ENCODE results near the gene CAPN13. TPM values are rescaled to one million over a fixed set of nuclear protein-coding genes. Genes with fewer than 3 reads are reported as not detected.

CAPN13 gene
- total and polyA plus RNA-seq, 10 of the 15 experiments (the other 5 are each of a cell fraction or from before 2014, with no cell fraction given), result 0.03 to 0.10 (median 0.06) TPM; not detected in 7

DNA sequence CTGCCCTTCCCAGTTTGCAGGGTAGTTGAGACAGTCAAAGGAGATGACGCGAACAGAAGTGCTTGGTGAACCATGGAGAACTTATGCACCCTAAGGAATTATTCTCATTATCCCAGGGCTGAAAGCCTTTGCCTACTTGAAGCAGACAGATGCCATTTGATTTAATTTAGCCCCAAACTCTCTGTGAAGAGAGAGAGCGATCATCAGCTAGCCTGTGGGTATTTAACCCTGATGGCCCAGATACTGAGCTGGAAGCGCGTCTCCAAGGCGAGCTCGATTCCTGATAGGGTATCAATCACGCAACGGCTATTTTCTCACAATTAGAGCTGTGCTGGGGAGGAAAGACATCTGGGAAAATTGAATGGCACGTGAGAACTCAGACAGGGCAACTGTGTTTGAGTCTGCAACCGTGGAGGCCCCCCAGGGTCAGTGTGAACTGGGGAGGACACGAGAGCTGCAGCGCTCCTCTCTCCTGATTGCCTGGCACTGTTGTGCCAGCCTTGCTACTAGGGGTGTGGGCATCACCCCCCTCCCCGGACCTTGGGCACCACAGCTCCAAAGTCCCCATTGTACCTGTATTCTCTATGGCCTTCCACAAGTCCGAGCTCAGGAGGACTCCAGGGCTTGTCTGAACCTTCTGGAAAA is 73.2 kb downstream of the CAPN13 start (continued):
- no peak for TF ChIP-seq PAX8 (IDR thresholded peaks at IDR 0.05)
- TF ChIP-seq MEF2A (IDR thresholded peaks at IDR 0.05; ENCODE audit: insufficient read depth, low read depth, low read length), result no peak
- TF ChIP-seq BRCA1 (IDR thresholded peaks at IDR 0.05; ENCODE audit: low read depth, low read length), result no peak
- TF ChIP-seq TCF7 (IDR thresholded peaks at IDR 0.05; ENCODE audit: borderline replicate concordance), result no peak
- TF ChIP-seq ZNF217 (IDR thresholded peaks at IDR 0.05), result no peak
- TF ChIP-seq JUND (IDR thresholded peaks at IDR 0.05; ENCODE audit: low read depth, low read length), result no peak
- TF ChIP-seq RUNX3 (IDR thresholded peaks at IDR 0.05; ENCODE audit: low read length), result no peak
- TF ChIP-seq CBX3 (IDR thresholded peaks at IDR 0.05; ENCODE audit: borderline replicate concordance, low read depth), result no peak
- no peak for TF ChIP-seq GATAD2B (conservative IDR thresholded peaks at IDR 0.05; ENCODE audit: low read depth)

DNA sequence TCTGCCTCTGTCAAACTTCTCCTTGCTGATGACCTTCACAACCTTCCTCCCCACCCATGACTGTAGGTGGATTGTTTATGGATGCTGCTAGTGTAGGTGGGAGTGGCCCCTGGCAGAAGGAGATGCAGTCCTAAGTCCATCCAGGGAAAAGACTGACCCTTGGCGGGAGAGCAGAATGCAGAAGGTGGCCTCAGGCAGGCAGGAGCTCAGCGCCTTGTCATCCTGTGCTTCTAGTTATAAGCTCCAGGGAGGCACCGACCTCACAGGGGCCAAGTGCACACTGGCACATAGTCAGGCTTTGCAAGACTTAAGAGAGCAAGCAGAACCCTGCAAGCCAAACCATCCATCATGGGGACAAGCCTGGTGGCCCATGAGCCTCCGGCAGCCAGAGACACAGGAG is 74.4 kb downstream of the CAPN13 start:
- RAD21 ChIA-PET (ENCODE audit: unreplicated experiment), result no interaction called here
- H4K20me1 ChIP-seq (ENCODE audit: control insufficient read depth, insufficient read depth), result no peaks in the 10 kb centered on the region
- CTCF ChIA-PET, result interaction anchor here (0.6 to 1.6 kb wide), 2 partner anchors 21 to 609 kb away, joined by 3 to 4 read pairs; no protein-coding TSS in a partner anchor
- SMC1A ChIA-PET (ENCODE audit: uncharacterized antibody, unreplicated experiment), result no interaction called here
- ATAC-seq (no peak), DNase-seq (ENCODE audit: low read depth, low spot score) (no peak), FAIRE-seq (no peak)
- no peak overlapping the region for H3K27ac ChIP-seq (ENCODE audit: control insufficient read depth, insufficient read depth)
- no peak overlapping the region for H2AFZ ChIP-seq (ENCODE audit: control insufficient read depth, low read depth, low read length)
- H3K27me3 ChIP-seq (replicated peaks in 1 of 2; ENCODE audit: control insufficient read depth in 2 of 2, insufficient read depth in 2 of 2, low read length in 1 of 2), result peaks cover 0 to 2% of the 10 kb centered on the region in 2 experiments; a peak in 1 of 4 replicates
- intact Hi-C loops (cut with micrococcal nuclease; ENCODE audit: unreplicated experiment) (no loop called here), in situ Hi-C loops (cut with MboI) (no loop called here)
- no peaks in the 10 kb centered on the region for H3K4me1 ChIP-seq (ENCODE audit: control insufficient read depth, insufficient read depth, low read length)
- no TSS peak for BruUV-seq (replicated peaks)
- no peak overlapping the region for H3K4me2 ChIP-seq (ENCODE audit: control insufficient read depth, insufficient read depth)
- H3K9ac ChIP-seq (ENCODE audit: control insufficient read depth, insufficient read depth, low read length), result no peak overlapping the region
- H3K4me3 ChIP-seq, result no peak overlapping the region
- POLR2A ChIA-PET, result interaction anchor here (0.5 kb wide), 1 partner anchor 568 kb away, joined by 3 read pairs; no protein-coding TSS in a partner anchor
- no peaks in the 10 kb centered on the region for H3K79me2 ChIP-seq (ENCODE audit: control insufficient read depth, insufficient read depth, low read length)
- no peaks in the 10 kb centered on the region for H3K36me3 ChIP-seq (ENCODE audit: control insufficient read depth in 2 of 2, insufficient read depth in 2 of 2, low read length in 1 of 2)
- H3K9me3 ChIP-seq (replicated peaks; ENCODE audit: control insufficient read depth, insufficient read depth, low read length), result no peaks in the 10 kb centered on the region
- WGBS (ENCODE audit: insufficient coverage, insufficient replicate concordance, low lambda C conversion rate, missing lambda C conversion rate), result 15% methylated on average over 4 of the region's 4 CpGs
- TF ChIP-seq NR2C2 (IDR thresholded peaks at IDR 0.05; ENCODE audit: borderline replicate concordance, control insufficient read depth, insufficient read length, low read depth) (no peak), RCOR1 (conservative IDR thresholded peaks at IDR 0.05; ENCODE audit: low read depth, low read length) (no peak), EGR1 (IDR thresholded peaks at IDR 0.05; ENCODE audit: borderline replicate concordance in 1 of 2, low read depth in 2 of 2, low read length in 2 of 2) (no peak), FOS (IDR thresholded peaks at IDR 0.05; ENCODE audit: borderline replicate concordance, extremely low read depth, insufficient read length) (no peak), ZSCAN29 (IDR thresholded peaks at IDR 0.05) (no peak), MYB (IDR thresholded peaks at IDR 0.05; ENCODE audit: borderline replicate concordance, low read depth, low read length) (no peak), WRNIP1 (IDR thresholded peaks at IDR 0.05; ENCODE audit: borderline replicate concordance, low read depth, low read length) (no peak), RAD21 (IDR thresholded peaks at IDR 0.05; ENCODE audit: insufficient read depth, low read depth, low read length) (no peak), NR2C1 (IDR thresholded peaks at IDR 0.05) (no peak)
- TF ChIP-seq, protein P1, sequence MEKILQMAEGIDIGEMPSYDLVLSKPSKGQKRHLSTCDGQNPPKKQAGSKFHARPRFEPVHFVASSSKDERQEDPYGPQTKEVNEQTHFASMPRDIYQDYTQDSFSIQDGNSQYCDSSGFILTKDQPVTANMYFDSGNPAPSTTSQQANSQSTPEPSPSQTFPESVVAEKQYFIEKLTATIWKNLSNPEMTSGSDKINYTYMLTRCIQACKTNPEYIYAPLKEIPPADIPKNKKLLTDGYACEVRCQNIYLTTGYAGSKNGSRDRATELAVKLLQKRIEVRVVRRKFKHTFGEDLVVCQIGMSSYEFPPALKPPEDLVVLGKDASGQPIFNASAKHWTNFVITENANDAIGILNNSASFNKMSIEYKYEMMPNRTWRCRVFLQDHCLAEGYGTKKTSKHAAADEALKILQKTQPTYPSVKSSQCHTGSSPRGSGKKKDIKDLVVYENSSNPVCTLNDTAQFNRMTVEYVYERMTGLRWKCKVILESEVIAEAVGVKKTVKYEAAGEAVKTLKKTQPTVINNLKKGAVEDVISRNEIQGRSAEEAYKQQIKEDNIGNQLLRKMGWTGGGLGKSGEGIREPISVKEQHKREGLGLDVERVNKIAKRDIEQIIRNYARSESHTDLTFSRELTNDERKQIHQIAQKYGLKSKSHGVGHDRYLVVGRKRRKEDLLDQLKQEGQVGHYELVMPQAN (conservative IDR thresholded peaks at IDR 0.05), result no peak
- TF ChIP-seq, protein P2, sequence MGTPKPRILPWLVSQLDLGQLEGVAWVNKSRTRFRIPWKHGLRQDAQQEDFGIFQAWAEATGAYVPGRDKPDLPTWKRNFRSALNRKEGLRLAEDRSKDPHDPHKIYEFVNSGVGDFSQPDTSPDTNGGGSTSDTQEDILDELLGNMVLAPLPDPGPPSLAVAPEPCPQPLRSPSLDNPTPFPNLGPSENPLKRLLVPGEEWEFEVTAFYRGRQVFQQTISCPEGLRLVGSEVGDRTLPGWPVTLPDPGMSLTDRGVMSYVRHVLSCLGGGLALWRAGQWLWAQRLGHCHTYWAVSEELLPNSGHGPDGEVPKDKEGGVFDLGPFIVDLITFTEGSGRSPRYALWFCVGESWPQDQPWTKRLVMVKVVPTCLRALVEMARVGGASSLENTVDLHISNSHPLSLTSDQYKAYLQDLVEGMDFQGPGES (IDR thresholded peaks at IDR 0.05), result no peak
- TF ChIP-seq, protein P3, sequence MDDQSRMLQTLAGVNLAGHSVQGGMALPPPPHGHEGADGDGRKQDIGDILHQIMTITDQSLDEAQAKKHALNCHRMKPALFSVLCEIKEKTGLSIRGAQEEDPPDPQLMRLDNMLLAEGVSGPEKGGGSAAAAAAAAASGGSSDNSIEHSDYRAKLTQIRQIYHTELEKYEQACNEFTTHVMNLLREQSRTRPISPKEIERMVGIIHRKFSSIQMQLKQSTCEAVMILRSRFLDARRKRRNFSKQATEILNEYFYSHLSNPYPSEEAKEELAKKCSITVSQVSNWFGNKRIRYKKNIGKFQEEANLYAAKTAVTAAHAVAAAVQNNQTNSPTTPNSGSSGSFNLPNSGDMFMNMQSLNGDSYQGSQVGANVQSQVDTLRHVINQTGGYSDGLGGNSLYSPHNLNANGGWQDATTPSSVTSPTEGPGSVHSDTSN (IDR thresholded peaks at IDR 0.05; ENCODE audit: insufficient replicate concordance, low read depth, low read length), result no peak

Measured in GM12878 (cell line).